ENCODE measurements around the gene SERTAD4. TPM values are rescaled to one million over a fixed set of nuclear protein-coding genes. Genes with fewer than 3 reads are reported as not detected.

Gene SERTAD4
- 4.7 and 8.1 TPM in 2 replicates for total RNA-seq

GRCh38 chr1:210232511-210233215 lies at the start of gene SERTAD4:
Gene SERTAD4 (plus strand): TSS chr1:210232796. CDS start chr1:210237961, 5,165 bp downstream.

Other genes with a start within 250 kb of the SERTAD4 start
- 9.5 and 13.3 TPM in 2 replicates for gene HHAT, start 96.1 kb downstream of the SERTAD4 start, total RNA-seq